Loucy (cell line): ENCODE results near the gene FCN3.

Source experiments
- H2AFZ ChIP-seq: fragments of 200-600 bp; sonication (generic); 2 replicates; pipeline ENCODE4 v1.6.0; 2016; ENCODE audit warnings: antibody characterized with exemption, mild to moderate bottlenecking, low read length, moderate library complexity
- H3F3A ChIP-seq: fragments of 200-600 bp; 2 replicates; pipeline ENCODE4 v1.6.0; 2016; ENCODE audit warnings: antibody characterized with exemption, low read depth, mild to moderate bottlenecking
- H3K27me3 ChIP-seq: fragments of 200-600 bp; sonication (generic); 2 replicates; pipeline ENCODE4 v1.6.1; 2014; ENCODE audit warnings: low read length, mild to moderate bottlenecking; ENCODE audit not compliant: insufficient read depth, poor library complexity, severe bottlenecking
- H3K36me3 ChIP-seq: fragments of 200-600 bp; sonication (generic); 2 replicates; pipeline ENCODE4 v1.6.1; 2016; ENCODE audit warnings: low read length; ENCODE audit not compliant: insufficient read depth
- H3K4me1 ChIP-seq: fragments of 200-600 bp; sonication (generic); 2 replicates; pipeline ENCODE4 v1.5.1; 2014; ENCODE audit warnings: low read length, mild to moderate bottlenecking; ENCODE audit not compliant: insufficient read depth, poor library complexity, severe bottlenecking
- H3K4me2 ChIP-seq: fragments of 200-600 bp; sonication (generic); 2 replicates; pipeline ENCODE4 v1.6.0; 2014; ENCODE audit warnings: antibody characterized with exemption, low read length, low read depth, mild to moderate bottlenecking; ENCODE audit not compliant: poor library complexity, severe bottlenecking
- H3K4me3 ChIP-seq: fragments of 200-600 bp; sonication (generic); 2 replicates; pipeline ENCODE4 v1.5.1; 2014; ENCODE audit warnings: low read length, mild to moderate bottlenecking, mixed read lengths; ENCODE audit not compliant: poor library complexity, severe bottlenecking
- H3K79me2 ChIP-seq: fragments of 200-600 bp; sonication (generic); 2 replicates; pipeline ENCODE4 v1.6.1; 2014; ENCODE audit warnings: low read length; ENCODE audit not compliant: insufficient read depth
- H3K9ac ChIP-seq: fragments of 200-600 bp; sonication (generic); 2 replicates; pipeline ENCODE4 v1.6.0; 2014; ENCODE audit warnings: mild to moderate bottlenecking, low read depth, low read length, moderate library complexity; ENCODE audit not compliant: poor library complexity, severe bottlenecking
- H3K9me2 ChIP-seq: fragments of 200-600 bp; sonication (generic); replicated peaks from 2 replicates; pipeline ENCODE4 v1.6.1; 2016; ENCODE audit warnings: low read depth, low read length, mixed read lengths
- H3K9me3 ChIP-seq: fragments of 200-600 bp; sonication (generic); 2 replicates; pipeline ENCODE4 v1.6.1; 2014; ENCODE audit warnings: mild to moderate bottlenecking, antibody characterized with exemption, low read length, low read depth; ENCODE audit not compliant: insufficient read depth
- H4K20me1 ChIP-seq: fragments of 200-600 bp; sonication (generic); 2 replicates; pipeline ENCODE4 v1.6.0; 2014; ENCODE audit warnings: antibody characterized with exemption, low read length, mild to moderate bottlenecking; ENCODE audit not compliant: insufficient read depth, poor library complexity, severe bottlenecking
- CTCF ChIP-seq: fragments of 200-600 bp; sonication (generic); conservative IDR thresholded peaks from 2 replicates; pipeline ENCODE4 v1.5.1; 2014; ENCODE audit warnings: mild to moderate bottlenecking, antibody characterized with exemption, low read length
- EZH2phosphoT487 ChIP-seq: fragments of 200-600 bp; IDR thresholded peaks from 2 replicates; pipeline ENCODE4 v1.6.1; 2018; ENCODE audit warnings: antibody characterized with exemption, mild to moderate bottlenecking, moderate library complexity, borderline replicate concordance

The FCN3 gene

DNA sequence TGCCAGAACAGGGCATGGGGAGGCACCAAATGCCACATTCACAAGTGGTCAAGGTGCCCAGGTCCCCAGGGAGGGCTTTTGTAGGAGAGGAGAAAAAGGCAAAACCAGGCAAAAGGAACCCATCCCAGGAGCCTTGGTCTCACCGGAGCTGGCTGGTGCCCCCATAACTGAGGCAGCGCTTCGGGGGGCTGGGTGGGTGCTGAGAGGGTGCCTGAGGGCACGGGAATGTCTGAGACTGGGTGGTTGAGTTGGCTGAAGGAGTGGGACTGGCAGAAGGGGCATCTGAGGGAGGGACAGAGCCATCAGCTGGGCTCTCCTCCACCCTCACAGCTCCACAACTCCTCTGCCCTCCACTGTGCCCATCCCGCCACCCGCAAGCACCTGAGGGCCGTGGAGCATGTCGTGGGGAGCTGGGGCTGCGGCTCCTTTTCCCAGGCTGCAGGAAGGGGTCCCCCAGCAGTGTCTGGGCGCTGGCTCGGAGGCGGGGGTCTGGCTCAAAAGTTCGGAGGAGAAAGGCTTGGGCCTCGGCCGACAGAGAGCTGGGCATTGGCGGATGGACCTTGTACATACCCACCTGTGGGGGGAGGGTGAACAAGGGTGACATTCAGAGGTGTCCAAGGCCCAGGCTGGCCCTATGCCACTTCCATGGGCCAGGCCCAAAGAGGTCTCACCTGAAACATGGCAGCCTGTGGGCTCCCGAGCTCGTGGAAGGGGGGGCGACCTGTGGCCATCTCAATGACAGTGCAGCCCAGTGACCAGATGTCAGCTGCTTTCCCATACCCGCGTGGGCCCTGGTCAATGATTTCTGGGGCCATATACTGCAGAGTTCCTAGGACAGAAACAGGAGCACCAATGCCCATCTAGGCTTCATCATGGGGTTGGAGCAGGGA, 16.3 kb downstream of the FCN3 start:
- H3K36me3 ChIP-seq, result no peaks in the 10 kb centered on the region
- H3K4me2 ChIP-seq, result no peak overlapping the region
- H3K27me3 ChIP-seq, result no peaks in the 10 kb centered on the region
- H3K9me3 ChIP-seq, result no peaks in the 10 kb centered on the region
- H4K20me1 ChIP-seq, result no peaks in the 10 kb centered on the region
- no peaks in the 10 kb centered on the region for H3K4me1 ChIP-seq
- TF ChIP-seq CTCF, result no peak
- no peak for TF ChIP-seq EZH2phosphoT487
- H3K9me2 ChIP-seq, result no peaks in the 10 kb centered on the region
- H3K79me2 ChIP-seq, result no peaks in the 10 kb centered on the region
- H3K9ac ChIP-seq, result no peak overlapping the region
- H3F3A ChIP-seq, result no peaks in the 10 kb centered on the region
- no peak overlapping the region for H2AFZ ChIP-seq
- H3K4me3 ChIP-seq, result no peak overlapping the region

- H3K4me2 ChIP-seq, result peak overlapping the region; percentile 67
Observed at GRCh38 chr1:27357281-27358037, 17.2 kb downstream of the FCN3 start.

More at GRCh38 chr1:27357281-27358037, 17.2 kb downstream of the FCN3 start:
- Histone ChIP-seq H3F3A (no peaks in the 10 kb centered on the region), H3K4me1 (no peaks in the 10 kb centered on the region), H3K4me3 (peak overlapping the region; percentile 65), H3K36me3 (no peaks in the 10 kb centered on the region), H2AFZ (peak overlapping the region; percentile 77; the same call in 1 of the 2 replicates), H3K9me3 (no peaks in the 10 kb centered on the region), H3K27me3 (no peaks in the 10 kb centered on the region), H3K79me2 (no peaks in the 10 kb centered on the region), H4K20me1 (no peaks in the 10 kb centered on the region), H3K9me2 (no peaks in the 10 kb centered on the region), H3K9ac (peak overlapping the region; percentile 64)
- TF ChIP-seq CTCF, result peak; percentile 89
- no peak for TF ChIP-seq EZH2phosphoT487
